Nephron progenitor cell (in vitro differentiated cells): Measurements from ENCODE around the gene HOOK2.
A peak's percentile ranks its signal among the peaks of the same experiment; 100 is the strongest.

Experiments used
- DNase-seq: peaks from one replicate; pipeline ENCODE4 v3.0.0; 2021
- H3K27ac Mint-ChIP-seq: 2 replicates; pipeline ENCODE4 v1.8.0; 2021; ENCODE audit warnings: mild to moderate bottlenecking, moderate library complexity, mixed read lengths
- H3K27me3 Mint-ChIP-seq: 2 replicates; pipeline ENCODE4 v1.8.0; 2021; ENCODE audit warnings: mild to moderate bottlenecking, low read depth, mixed read lengths; ENCODE audit not compliant: poor library complexity
- H3K36me3 Mint-ChIP-seq: 2 replicates; pipeline ENCODE4 v1.8.0; 2021; ENCODE audit warnings: low read depth, mixed read lengths
- H3K4me1 Mint-ChIP-seq: 2 replicates; pipeline ENCODE4 v1.8.0; 2021; ENCODE audit warnings: mixed read lengths
- H3K4me3 Mint-ChIP-seq: 2 replicates; pipeline ENCODE4 v1.8.0; 2021; ENCODE audit warnings: mild to moderate bottlenecking, moderate library complexity, mixed read lengths
- H3K9me3 Mint-ChIP-seq: 2 replicates; pipeline ENCODE4 v1.8.0; 2021; ENCODE audit warnings: mild to moderate bottlenecking, moderate library complexity, mixed read lengths
- TF ChIP-seq, protein P1 (sequence below): fragments of 200-600 bp; sonication (generic); IDR thresholded peaks from 2 replicates; pipeline ENCODE4 v1.5.0; 2021; ENCODE audit warnings: antibody characterized with exemption

Gene HOOK2

DNA sequence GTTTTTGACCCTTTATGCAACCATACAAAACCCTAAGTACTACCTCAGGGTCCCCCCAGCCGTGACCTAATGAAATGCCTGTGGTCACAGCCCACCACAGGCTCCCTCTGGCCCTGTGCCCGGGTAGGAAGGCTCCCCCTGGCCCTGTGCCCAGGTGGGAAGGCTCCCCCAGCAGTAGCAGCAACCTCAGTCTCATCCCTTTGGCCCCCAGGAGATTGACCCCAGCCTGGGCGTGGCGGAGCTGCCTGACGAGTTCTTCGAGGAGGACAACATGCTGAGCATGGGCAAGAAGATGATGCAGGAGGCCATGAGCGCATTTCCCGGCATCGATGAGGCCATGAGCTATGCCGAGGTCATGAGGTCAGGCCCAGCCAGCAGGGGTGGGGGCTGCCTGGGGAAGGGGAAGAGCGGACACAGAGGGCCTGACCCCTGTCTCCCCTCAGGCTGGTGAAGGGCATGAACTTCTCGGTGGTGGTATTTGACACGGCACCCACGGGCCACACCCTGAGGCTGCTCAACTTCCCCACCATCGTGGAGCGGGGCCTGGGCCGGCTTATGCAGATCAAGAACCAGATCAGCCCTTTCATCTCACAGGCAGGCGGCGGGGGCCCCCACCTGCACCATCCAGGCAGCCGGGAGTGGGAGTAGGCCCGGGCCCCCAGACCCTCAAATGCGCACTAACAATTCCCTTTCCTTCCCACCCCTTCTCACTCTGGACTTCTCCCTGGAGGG, 30.0 kb downstream of the HOOK2 start:
- Mint-ChIP-seq H3K36me3 (peaks cover 64% of the 10 kb centered on the region), H3K4me1 (peaks cover 5% of the 10 kb centered on the region), H3K27ac (no peak overlapping the region), H3K27me3 (peaks cover 22% of the 10 kb centered on the region), H3K9me3 (peaks cover 13% of the 10 kb centered on the region), H3K4me3 (no peak overlapping the region)
- DNase-seq, result no peak
- TF ChIP-seq, protein P1, sequence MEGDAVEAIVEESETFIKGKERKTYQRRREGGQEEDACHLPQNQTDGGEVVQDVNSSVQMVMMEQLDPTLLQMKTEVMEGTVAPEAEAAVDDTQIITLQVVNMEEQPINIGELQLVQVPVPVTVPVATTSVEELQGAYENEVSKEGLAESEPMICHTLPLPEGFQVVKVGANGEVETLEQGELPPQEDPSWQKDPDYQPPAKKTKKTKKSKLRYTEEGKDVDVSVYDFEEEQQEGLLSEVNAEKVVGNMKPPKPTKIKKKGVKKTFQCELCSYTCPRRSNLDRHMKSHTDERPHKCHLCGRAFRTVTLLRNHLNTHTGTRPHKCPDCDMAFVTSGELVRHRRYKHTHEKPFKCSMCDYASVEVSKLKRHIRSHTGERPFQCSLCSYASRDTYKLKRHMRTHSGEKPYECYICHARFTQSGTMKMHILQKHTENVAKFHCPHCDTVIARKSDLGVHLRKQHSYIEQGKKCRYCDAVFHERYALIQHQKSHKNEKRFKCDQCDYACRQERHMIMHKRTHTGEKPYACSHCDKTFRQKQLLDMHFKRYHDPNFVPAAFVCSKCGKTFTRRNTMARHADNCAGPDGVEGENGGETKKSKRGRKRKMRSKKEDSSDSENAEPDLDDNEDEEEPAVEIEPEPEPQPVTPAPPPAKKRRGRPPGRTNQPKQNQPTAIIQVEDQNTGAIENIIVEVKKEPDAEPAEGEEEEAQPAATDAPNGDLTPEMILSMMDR, result no peak

DNA sequence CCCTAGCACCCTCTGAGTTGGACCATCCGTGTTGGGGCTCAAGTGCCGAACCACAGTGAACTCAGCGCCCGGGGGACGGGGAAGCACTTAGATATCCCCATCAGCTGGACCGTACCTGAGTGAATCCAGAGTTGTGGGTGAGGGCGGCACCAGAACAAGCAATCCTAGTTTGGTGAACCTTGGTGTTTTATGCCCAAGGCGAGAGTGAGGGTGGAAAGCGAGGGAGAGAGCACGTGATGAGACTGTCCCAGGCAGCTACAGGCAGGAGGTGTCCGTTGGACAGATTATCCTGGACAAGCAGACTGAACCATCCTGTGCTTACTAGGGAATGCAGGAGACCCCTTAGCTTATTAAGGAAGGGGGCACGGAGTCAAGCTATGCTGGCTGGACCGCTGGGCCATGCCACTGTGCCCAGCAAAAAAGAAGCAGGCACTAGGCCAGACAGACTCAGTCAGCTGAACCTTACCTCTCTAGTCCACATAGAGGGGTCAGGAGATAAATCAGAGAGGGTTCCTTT, 37.5 kb downstream of the HOOK2 start:
- Mint-ChIP-seq H3K36me3 (peaks cover 27% of the 10 kb centered on the region), H3K4me3 (peak overlapping the region; percentile 100), H3K4me1 (peaks cover 36% of the 10 kb centered on the region), H3K9me3 (no peaks in the 10 kb centered on the region), H3K27me3 (peaks cover 2% of the 10 kb centered on the region), H3K27ac (peak overlapping the region; percentile 100)
- DNase-seq, result no peak
- TF ChIP-seq, protein P1, result no peak

- Mint-ChIP-seq H3K27ac (peak within 1 kb of the TSS; percentile 100), H3K4me1 (peaks cover 43% of the 10 kb centered on the region), H3K9me3 (no peaks in the 10 kb centered on the region), H3K4me3 (peak within 1 kb of the TSS; percentile 100), H3K36me3 (peaks cover 26% of the 10 kb centered on the region), H3K27me3 (peaks cover 5% of the 10 kb centered on the region)
- DNase-seq, result peak; percentile 82
- TF ChIP-seq, protein P1, result no peak
Observed at GRCh38 chr19:12736995-12737834, 38.1 kb downstream of the HOOK2 start, which contains the start of gene GET3. TSS of gene GET3 (plus strand) at chr19:12737497. CDS start at chr19:12737506, 9 bp downstream.

- Mint-ChIP-seq H3K4me1 (peaks cover 52% of the 10 kb centered on the region), H3K27ac (peak overlapping the region; percentile 77), H3K27me3 (peaks cover 10% of the 10 kb centered on the region), H3K4me3 (peak overlapping the region; percentile 96), H3K36me3 (peaks cover 19% of the 10 kb centered on the region), H3K9me3 (no peaks in the 10 kb centered on the region)
- no peak for DNase-seq
- TF ChIP-seq, protein P1, result no peak
Observed at GRCh38 chr19:12733369-12734214, 41.8 kb downstream of the HOOK2 start.

DNA sequence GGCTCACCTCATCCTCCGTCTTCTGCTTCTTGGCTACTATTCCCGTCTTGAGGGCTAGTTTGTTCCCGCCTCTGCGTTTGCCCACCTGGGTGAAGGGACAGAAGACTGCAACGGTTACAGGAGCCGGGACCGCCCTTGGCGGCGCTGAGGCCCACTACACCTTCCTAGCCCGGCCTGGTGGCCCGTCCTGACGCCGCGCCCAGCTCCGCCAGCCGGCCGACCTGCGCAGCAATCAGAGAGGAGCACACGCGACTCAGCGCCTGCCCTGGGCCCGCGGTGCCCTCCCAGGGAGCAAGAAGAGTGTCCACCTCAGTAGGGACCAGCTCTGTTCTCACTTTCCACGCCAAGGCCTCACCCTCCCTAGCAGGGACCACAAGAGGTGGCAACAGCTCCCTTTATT, 44.0 kb downstream of the HOOK2 start:
- no peak for DNase-seq
- TF ChIP-seq, protein P1, result no peak
- Mint-ChIP-seq H3K9me3 (no peaks in the 10 kb centered on the region), H3K36me3 (peaks cover 18% of the 10 kb centered on the region), H3K4me1 (peaks cover 38% of the 10 kb centered on the region), H3K27me3 (peaks cover 8% of the 10 kb centered on the region), H3K4me3 (no peak overlapping the region), H3K27ac (no peak overlapping the region)
